ENCODE results near the gene PHOX2B.

Gene PHOX2B

DNA sequence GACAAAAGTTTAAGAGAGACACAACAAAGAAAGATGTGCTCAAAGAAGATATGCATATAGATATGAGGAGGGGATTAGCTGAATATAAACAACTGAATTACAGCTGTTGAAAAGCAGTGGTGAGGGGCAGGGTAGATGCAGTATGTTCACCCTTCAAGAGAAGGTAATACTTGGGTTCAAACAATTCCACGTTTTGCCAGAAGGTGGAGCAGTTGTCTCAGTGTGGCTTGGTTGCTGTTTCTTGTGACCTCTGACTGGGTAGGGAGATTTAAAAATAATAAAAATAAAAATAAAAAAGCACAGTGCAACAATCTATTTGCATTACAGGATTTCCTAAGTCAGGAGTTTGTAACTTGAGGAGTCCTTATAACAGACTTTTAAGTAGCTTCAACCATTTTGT, 23.3 kb downstream of the PHOX2B start:
- no peak for DNase-seq (ENCODE audit: extremely low spot score)
- ChIA-PET CTCF (no interaction called here), POLR2A (no interaction called here)
- TF ChIP-seq, protein P1, sequence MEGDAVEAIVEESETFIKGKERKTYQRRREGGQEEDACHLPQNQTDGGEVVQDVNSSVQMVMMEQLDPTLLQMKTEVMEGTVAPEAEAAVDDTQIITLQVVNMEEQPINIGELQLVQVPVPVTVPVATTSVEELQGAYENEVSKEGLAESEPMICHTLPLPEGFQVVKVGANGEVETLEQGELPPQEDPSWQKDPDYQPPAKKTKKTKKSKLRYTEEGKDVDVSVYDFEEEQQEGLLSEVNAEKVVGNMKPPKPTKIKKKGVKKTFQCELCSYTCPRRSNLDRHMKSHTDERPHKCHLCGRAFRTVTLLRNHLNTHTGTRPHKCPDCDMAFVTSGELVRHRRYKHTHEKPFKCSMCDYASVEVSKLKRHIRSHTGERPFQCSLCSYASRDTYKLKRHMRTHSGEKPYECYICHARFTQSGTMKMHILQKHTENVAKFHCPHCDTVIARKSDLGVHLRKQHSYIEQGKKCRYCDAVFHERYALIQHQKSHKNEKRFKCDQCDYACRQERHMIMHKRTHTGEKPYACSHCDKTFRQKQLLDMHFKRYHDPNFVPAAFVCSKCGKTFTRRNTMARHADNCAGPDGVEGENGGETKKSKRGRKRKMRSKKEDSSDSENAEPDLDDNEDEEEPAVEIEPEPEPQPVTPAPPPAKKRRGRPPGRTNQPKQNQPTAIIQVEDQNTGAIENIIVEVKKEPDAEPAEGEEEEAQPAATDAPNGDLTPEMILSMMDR (IDR thresholded peaks at IDR 0.05; ENCODE audit: control extremely low read depth, extremely low read depth, low read depth, missing control alignments): no peak

DNA sequence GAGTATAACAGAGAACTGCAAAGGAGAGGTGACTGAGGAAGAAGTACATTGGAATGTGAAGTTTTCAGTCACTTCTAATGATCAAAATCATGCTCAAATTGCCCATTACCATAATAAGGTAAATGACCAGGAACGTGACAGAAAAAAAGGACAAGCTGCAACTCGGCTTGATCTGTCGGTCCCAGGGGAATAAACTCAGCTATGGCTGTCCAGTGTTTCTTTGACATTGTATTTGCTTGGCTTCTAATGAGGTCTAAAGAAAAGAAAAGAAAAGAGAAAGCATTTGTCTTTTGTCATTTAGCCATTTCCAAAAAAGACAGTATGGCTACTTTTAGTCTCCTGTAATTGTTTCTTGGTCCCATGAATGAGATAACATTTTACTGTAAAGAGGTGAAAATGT, 25.2 kb downstream of the PHOX2B start:
- TF ChIP-seq, protein P1 (IDR thresholded peaks at IDR 0.05; ENCODE audit: control extremely low read depth, extremely low read depth, low read depth, missing control alignments): no peak
- no peak for DNase-seq (ENCODE audit: extremely low spot score)
- ChIA-PET CTCF (no interaction called here), POLR2A (no interaction called here)

DNA sequence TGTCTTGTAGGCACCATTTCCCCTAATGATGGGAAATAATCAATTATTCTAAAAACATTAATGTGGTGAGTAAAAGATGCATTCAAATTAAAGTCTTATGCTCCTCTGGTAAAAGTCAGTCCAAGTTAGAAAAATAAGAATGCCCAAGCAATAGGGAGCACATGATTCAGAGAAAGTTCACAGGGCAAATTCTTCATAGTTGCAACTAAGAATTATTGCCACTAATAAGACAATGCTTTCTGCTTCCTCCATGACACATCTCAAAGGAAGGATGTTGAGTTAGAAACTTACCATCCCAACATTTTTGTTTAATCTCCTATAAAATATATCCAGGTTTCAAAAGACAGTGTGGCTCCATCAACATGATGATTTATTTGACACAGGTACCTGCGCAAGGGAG, 26.3 kb downstream of the PHOX2B start:
- POLR2A ChIA-PET: no interaction called here
- TF ChIP-seq, protein P1 (IDR thresholded peaks at IDR 0.05; ENCODE audit: control extremely low read depth, extremely low read depth, low read depth, missing control alignments): no peak
- no peak for DNase-seq (ENCODE audit: extremely low spot score)
- CTCF ChIA-PET: no interaction called here

DNA sequence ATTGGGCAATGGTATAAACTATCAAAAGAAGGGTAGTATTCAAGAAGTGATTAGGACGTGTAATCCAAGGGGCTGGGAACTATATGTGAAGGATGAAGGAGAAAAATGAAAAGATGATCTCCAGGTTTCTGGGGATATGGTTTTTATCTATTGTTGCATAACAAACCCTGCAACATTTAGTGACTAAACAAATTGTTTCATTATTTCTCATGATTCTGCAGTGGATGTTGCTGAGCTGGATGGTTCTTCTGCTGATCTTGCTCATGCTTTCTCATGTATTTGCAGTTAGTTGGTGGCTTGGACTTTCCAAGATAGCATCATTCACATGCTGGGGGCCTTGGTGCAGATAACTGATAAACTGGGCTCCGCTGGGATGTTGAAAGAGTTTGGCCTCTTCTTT, 29.1 kb downstream of the PHOX2B start:
- no peak for DNase-seq (ENCODE audit: extremely low spot score)
- TF ChIP-seq, protein P1 (IDR thresholded peaks at IDR 0.05; ENCODE audit: control extremely low read depth, extremely low read depth, low read depth, missing control alignments): no peak
- POLR2A ChIA-PET: no interaction called here
- CTCF ChIA-PET: no interaction called here

DNA sequence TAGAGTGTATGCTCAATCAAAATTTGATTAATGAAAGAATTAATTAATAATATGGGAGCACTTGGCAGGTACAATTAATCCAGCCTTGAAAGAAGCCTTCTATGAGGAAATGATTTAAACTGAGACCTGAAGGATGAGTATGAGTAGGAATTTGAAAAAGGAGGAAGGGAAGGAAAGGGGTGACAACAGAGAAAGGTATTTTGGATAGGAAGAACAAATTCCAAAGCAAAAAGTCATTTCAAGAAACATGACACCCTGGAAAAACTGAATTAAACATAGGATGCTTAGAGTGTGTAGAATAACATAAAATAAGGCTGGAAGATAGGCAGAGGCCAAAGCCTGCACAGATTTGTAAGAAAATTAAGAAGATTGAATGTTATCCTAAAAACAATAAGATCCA, 29.6 kb downstream of the PHOX2B start:
- TF ChIP-seq, protein P1 (IDR thresholded peaks at IDR 0.05; ENCODE audit: control extremely low read depth, extremely low read depth, low read depth, missing control alignments): no peak
- POLR2A ChIA-PET: no interaction called here
- CTCF ChIA-PET: no interaction called here
- DNase-seq (ENCODE audit: extremely low spot score): no peak

DNA sequence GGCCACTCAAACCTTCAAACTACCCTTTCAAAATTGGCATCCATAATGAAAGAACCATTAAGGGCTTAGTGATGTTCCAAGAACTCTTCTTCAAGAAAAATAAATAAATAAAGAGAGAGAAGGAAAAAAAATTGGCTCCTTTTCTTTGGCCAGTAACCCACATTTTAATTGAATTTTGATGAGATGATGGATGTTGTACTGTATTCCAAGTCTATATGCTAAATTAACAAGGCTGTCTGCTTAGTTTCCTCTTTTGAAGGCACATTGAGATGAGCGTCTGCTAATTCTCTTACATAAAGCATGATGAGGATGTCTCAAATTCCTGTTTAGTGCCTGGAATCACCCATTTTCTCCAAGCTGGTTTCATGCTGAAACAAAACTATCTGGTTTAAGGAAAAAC, 33.4 kb downstream of the PHOX2B start:
- TF ChIP-seq, protein P1 (IDR thresholded peaks at IDR 0.05; ENCODE audit: control extremely low read depth, extremely low read depth, low read depth, missing control alignments): no peak
- no peak for DNase-seq (ENCODE audit: extremely low spot score)
- ChIA-PET POLR2A (no interaction called here), CTCF (no interaction called here)

DNA sequence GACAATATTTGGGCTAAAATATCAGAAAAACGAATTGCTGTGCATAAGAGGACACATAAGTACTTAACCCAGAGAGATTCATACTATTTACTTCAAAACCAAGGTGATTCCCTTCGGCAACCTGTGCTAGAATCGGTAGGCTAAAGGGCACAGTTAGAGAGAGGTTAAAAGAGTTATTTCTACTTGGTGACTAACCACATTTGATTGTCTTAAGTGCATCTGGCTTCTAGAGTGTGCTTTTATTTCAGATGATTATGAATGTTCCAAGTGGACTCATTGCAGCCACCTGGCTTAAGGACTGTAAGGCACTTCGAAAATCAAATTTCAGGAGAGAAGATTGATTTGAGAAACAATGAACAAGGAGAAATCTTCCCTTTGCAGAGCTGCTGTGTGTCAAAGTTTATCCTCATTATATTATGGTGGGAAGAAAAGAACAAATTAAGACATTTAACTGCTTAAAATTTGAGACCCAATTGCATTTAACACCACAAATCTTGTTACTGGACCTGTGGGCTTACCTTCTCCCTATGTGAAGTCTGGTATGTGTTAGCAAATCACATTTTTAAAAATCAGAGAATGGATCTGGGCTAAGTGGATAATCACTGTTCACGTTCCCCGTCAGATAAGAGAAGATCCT, 34.0 kb downstream of the PHOX2B start:
- POLR2A ChIA-PET: no interaction called here
- CTCF ChIA-PET: no interaction called here
- no peak for DNase-seq (ENCODE audit: extremely low spot score)
- TF ChIP-seq, protein P1 (IDR thresholded peaks at IDR 0.05; ENCODE audit: control extremely low read depth, extremely low read depth, low read depth, missing control alignments): no peak
